Embryonic facial prominence (tissue), 1 donor: Measurements from ENCODE around the gene TMCO4.

ENCODE experiments used
- DNase-seq: peaks from one replicate; pipeline ENCODE4 v3.0.0-alpha.2; 2016; ENCODE audit errors: extremely low spot score

The TMCO4 gene

GRCh38 chr1:19687414-19687813 lies 112.3 kb downstream of the TMCO4 start:
- no peak for DNase-seq

- DNase-seq = no peak
Measured at GRCh38 chr1:19685994-19686393, 113.7 kb downstream of the TMCO4 start.

- no peak for DNase-seq
Measured at GRCh38 chr1:19684677-19685076, 115.0 kb downstream of the TMCO4 start.

GRCh38 chr1:19683351-19683750 lies 116.4 kb downstream of the TMCO4 start:
- DNase-seq = no peak

GRCh38 chr1:19682901-19683300 lies 116.8 kb downstream of the TMCO4 start:
- DNase-seq = no peak

- peak; percentile 12 for DNase-seq
Measured at GRCh38 chr1:19682257-19682656, 117.5 kb downstream of the TMCO4 start.

- DNase-seq = no peak
Measured at GRCh38 chr1:19680644-19681043, 119.1 kb downstream of the TMCO4 start.

GRCh38 chr1:19679691-19680090 lies 120.0 kb downstream of the TMCO4 start:
- no peak for DNase-seq

GRCh38 chr1:19678931-19679453 lies 120.7 kb downstream of the TMCO4 start:
- no peak for DNase-seq

GRCh38 chr1:19678493-19678892 lies 121.2 kb downstream of the TMCO4 start:
- DNase-seq = no peak

- peak; percentile 39 for DNase-seq
Measured at GRCh38 chr1:19676438-19676922, 123.2 kb downstream of the TMCO4 start.

GRCh38 chr1:19675797-19676196 lies 123.9 kb downstream of the TMCO4 start:
- no peak for DNase-seq

GRCh38 chr1:19672237-19672636 lies 127.5 kb downstream of the TMCO4 start:
- no peak for DNase-seq

GRCh38 chr1:19670787-19671186 lies 128.9 kb downstream of the TMCO4 start:
- no peak for DNase-seq

- no peak for DNase-seq
Measured at GRCh38 chr1:19668888-19669287, 130.8 kb downstream of the TMCO4 start.

- no peak for DNase-seq
Measured at GRCh38 chr1:19665496-19666465, 133.9 kb downstream of the TMCO4 start.

- DNase-seq = no peak
Measured at GRCh38 chr1:19665186-19665495, 134.6 kb downstream of the TMCO4 start.

- no peak for DNase-seq
Measured at GRCh38 chr1:19664453-19665185, 135.1 kb downstream of the TMCO4 start, which contains the start of gene HTR6. TSS of gene HTR6 (plus strand) at chr1:19664875. CDS start at chr1:19665754, 879 bp downstream.

GRCh38 chr1:19662313-19662712 lies 137.4 kb downstream of the TMCO4 start:
- DNase-seq = no peak

- DNase-seq = peak; percentile 26
Measured at GRCh38 chr1:19661721-19662228, 137.9 kb downstream of the TMCO4 start.

- no peak for DNase-seq
Measured at GRCh38 chr1:19658186-19658585, 141.5 kb downstream of the TMCO4 start.

- DNase-seq = no peak
Measured at GRCh38 chr1:19657511-19657910, 142.2 kb downstream of the TMCO4 start.
